Measurements from ENCODE around the gene EGR2.

The EGR2 gene

DNA sequence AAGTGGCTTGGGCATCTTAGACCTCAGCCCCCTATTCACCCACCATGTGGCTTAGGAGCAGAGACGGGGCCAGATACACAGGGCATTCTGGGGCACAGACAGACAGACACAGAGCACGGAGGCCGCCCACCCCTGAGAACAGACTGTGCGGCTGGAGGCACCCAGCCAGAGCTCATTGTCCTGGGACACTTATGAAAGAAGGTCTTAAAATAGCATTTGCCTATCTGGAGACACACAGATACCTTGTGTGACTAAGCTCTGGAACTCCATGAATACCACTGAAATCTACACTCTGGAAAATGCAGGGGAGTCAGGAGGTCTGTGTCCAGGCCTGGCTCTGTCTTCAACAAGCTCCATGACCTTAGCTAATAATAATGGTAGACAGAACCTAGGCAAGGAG, 53.0 kb downstream of the EGR2 start:
- FAIRE-seq, result no peak

More for the DNA sequence above, 53.0 kb downstream of the EGR2 start:
- DNase-seq (ENCODE audit: insufficient read length, low spot score), result no peak
- no peak for TF ChIP-seq POLR2A (IDR thresholded peaks at IDR 0.05; ENCODE audit: low read depth, low read length)

All from H54 (cell line).